ENCODE results near the gene EFCAB6. TPM values are rescaled to one million over a fixed set of nuclear protein-coding genes. Genes with fewer than 3 reads are reported as not detected.
A peak's percentile ranks its signal among the peaks of the same experiment; 100 is the strongest.

Gene EFCAB6
- total RNA-seq, result 1 to 10 TPM; 1.8 to 5.7 (median 3.5) TPM
- polyA plus RNA-seq, result under 1 TPM; 0.45 to 0.60 (median 0.46) TPM

GRCh38 chr22:43812149-43812842 lies at the start of gene EFCAB6:
Gene EFCAB6, minus strand, starts transcription at chr22:43812305. Its CDS starts 29,987 bp downstream, at chr22:43782318.
- Histone ChIP-seq H3K4me1 (peaks cover 0 to 18% (median 15%) of the 10 kb centered on the region in 4 donors), H3K27me3 (no peaks in the 10 kb centered on the region), H3K4me3 (peak within 1 kb of the TSS; percentile 72 to 98 (median 88)), H3K36me3 (no peaks in the 10 kb centered on the region), H3K27ac (peak within 1 kb of the TSS; percentile 74 to 87 (median 82)), H3K9me3 (no peaks in the 10 kb centered on the region)
- peak; percentile 96 for DNase-seq
- WGBS, 2 donors, result 1 to 2% methylated on average over 55 of the region's 55 CpGs
- TF ChIP-seq POLR2AphosphoS5 (IDR thresholded peaks at IDR 0.05), result peak; percentile 55 to 88 (median 71)
- TF ChIP-seq EP300 (IDR thresholded peaks at IDR 0.05), result no peak
- TF ChIP-seq POLR2A (IDR thresholded peaks at IDR 0.05), result peak; percentile 44 to 65
- intact Hi-C loops (cut with DNase I), result loop anchor here (5.0 kb wide), 1 partner anchor 140 kb away; no protein-coding TSS in a partner anchor

GRCh38 chr22:43861529-43861928 lies 49.4 kb upstream of the EFCAB6 start:
- TF ChIP-seq POLR2A (IDR thresholded peaks at IDR 0.05) (no peak), POLR2AphosphoS5 (IDR thresholded peaks at IDR 0.05) (no peak), CTCF (IDR thresholded peaks at IDR 0.05) (no peak), EP300 (IDR thresholded peaks at IDR 0.05) (no peak)
- WGBS, 2 donors, result 29 to 54% methylated on average over 9 of the region's 9 CpGs
- Histone ChIP-seq H3K9me3 (peaks cover 0 to 2% (median 0%) of the 10 kb centered on the region in 4 donors), H3K36me3 (no peaks in the 10 kb centered on the region), H3K4me3 (no peak overlapping the region), H3K27me3 (peaks cover 14 to 55% (median 39%) of the 10 kb centered on the region in 3 donors), H3K4me1 (peaks cover 0 to 5% (median 4%) of the 10 kb centered on the region in 4 donors), H3K27ac (no peak overlapping the region)
- intact Hi-C loops (cut with DNase I), result no loop called here
- peak; percentile 39 for DNase-seq

GRCh38 chr22:43860831-43861230 lies 48.7 kb upstream of the EFCAB6 start:
- peaks cover 14 to 52% (median 39%) of the 10 kb centered on the region in 3 donors for H3K27me3 ChIP-seq
- no peak overlapping the region for H3K27ac ChIP-seq
- no peak for TF ChIP-seq POLR2AphosphoS5 (IDR thresholded peaks at IDR 0.05)
- TF ChIP-seq EP300 (IDR thresholded peaks at IDR 0.05), result no peak
- no peak for TF ChIP-seq POLR2A (IDR thresholded peaks at IDR 0.05)
- TF ChIP-seq CTCF (IDR thresholded peaks at IDR 0.05), result no peak
- H3K9me3 ChIP-seq, result peaks cover 0 to 2% (median 0%) of the 10 kb centered on the region in 4 donors
- H3K36me3 ChIP-seq, result no peaks in the 10 kb centered on the region
- no peak overlapping the region for H3K4me3 ChIP-seq
- WGBS, 2 donors, result 79 to 85% methylated on average over 12 of the region's 12 CpGs
- intact Hi-C loops (cut with DNase I), result no loop called here
- H3K4me1 ChIP-seq, result peaks cover 0 to 5% (median 4%) of the 10 kb centered on the region in 4 donors
- peak; percentile 18 for DNase-seq

- Histone ChIP-seq H3K27me3 (peaks cover 16 to 52% (median 39%) of the 10 kb centered on the region in 3 donors), H3K27ac (no peak overlapping the region), H3K36me3 (no peaks in the 10 kb centered on the region), H3K9me3 (peaks cover 0 to 2% (median 0%) of the 10 kb centered on the region in 4 donors), H3K4me1 (peaks cover 0 to 5% (median 4%) of the 10 kb centered on the region in 4 donors), H3K4me3 (no peak overlapping the region)
- peak; percentile 42 for DNase-seq
- intact Hi-C loops (cut with DNase I), result no loop called here
- 81 to 83% methylated on average over 11 of the region's 11 CpGs for WGBS, 2 donors
- TF ChIP-seq CTCF (IDR thresholded peaks at IDR 0.05) (no peak), POLR2A (IDR thresholded peaks at IDR 0.05) (no peak), POLR2AphosphoS5 (IDR thresholded peaks at IDR 0.05) (no peak), EP300 (IDR thresholded peaks at IDR 0.05) (no peak)
Measured at GRCh38 chr22:43860126-43860525, 48.0 kb upstream of the EFCAB6 start.

- Histone ChIP-seq H3K36me3 (no peaks in the 10 kb centered on the region), H3K27me3 (peaks cover 16 to 47% (median 39%) of the 10 kb centered on the region in 3 donors), H3K9me3 (peaks cover 0 to 2% (median 0%) of the 10 kb centered on the region in 4 donors), H3K27ac (no peak overlapping the region), H3K4me1 (peaks cover 0 to 5% (median 4%) of the 10 kb centered on the region in 4 donors), H3K4me3 (no peak overlapping the region)
- intact Hi-C loops (cut with DNase I), result no loop called here
- no peak for TF ChIP-seq POLR2A (IDR thresholded peaks at IDR 0.05)
- TF ChIP-seq POLR2AphosphoS5 (IDR thresholded peaks at IDR 0.05), result no peak
- no peak for TF ChIP-seq CTCF (IDR thresholded peaks at IDR 0.05)
- TF ChIP-seq EP300 (IDR thresholded peaks at IDR 0.05), result no peak
- peak; percentile 17 for DNase-seq
- WGBS, 2 donors, result 82 to 86% methylated on average over 14 of the region's 14 CpGs
Measured at GRCh38 chr22:43859621-43860020, 47.5 kb upstream of the EFCAB6 start.
